K562 (cell line): Measurements from ENCODE around the gene DPH2. TPM values are rescaled to one million over a fixed set of nuclear protein-coding genes. Genes with fewer than 3 reads are reported as not detected.

Source experiments
- ATAC-seq: fragments of 200-7000 bp; cut with Tn5 transposase; 3 replicates; pipeline ENCODE4 v1.9.1; 2020; ENCODE audit warnings: moderate library complexity
- BruUV-seq: library from RNA; stranded (reverse); fragments of 400-500 nt; replicated peaks from 2 replicates; lab custom pipeline; 2021; lab: Mats Ljungman, UMichigan
- CTCF ChIA-PET: fragments of 300-600 bp; formaldehyde crosslinking; extraction: SDS; loops from one replicate; lab custom pipeline; 2021; ENCODE audit warnings: low intra/inter-chr PET ratio; lab: Yijun Ruan, JAX
- POLR2A ChIA-PET: fragments of 300-600, 350-650 bp; sonication (Branson Sonifier 250); formaldehyde crosslinking; extraction: SDS; loops from one replicate; lab custom pipeline; 2021; ENCODE audit warnings: antibody characterized with exemption, inconsistent platforms; lab: Yijun Ruan, JAX
- DNase-seq, 4 experiments: peaks; one replicate each; pipeline versions ENCODE4 v3.0.0 to v3.0.0-alpha.2; 2011 to 2018; ENCODE audit warnings: low spot score in 3 of 4, mixed read lengths in 3 of 4; ENCODE audit errors: extremely low read depth in 1 of 4
- FAIRE-seq: peaks from 2 replicates; lab custom pipeline; 2011; peaks lifted over from hg19 to GRCh38; lab: Jason Lieb, UNC
- H2AFZ ChIP-seq: 2 replicates; pipeline ENCODE4 v1.6.0; 2011; ENCODE audit warnings: low read depth, low read length, control low read depth, inconsistent platforms
- H3K27ac ChIP-seq: fragments of 200-600 bp; 3 replicates; pipeline ENCODE4 v1.8.0; 2011; ENCODE audit warnings: low read depth, mild to moderate bottlenecking, control low read depth, inconsistent platforms, low read length, moderate library complexity, mixed read lengths; ENCODE audit errors: extremely low read depth
- H3K27me3 ChIP-seq, 2 experiments: fragments of 300-600 bp in 1 of 2; 2 replicates in 1 of 2; 3 replicates in 1 of 2; pipeline versions ENCODE4 v1.6.0 to v1.8.0; 2011; ENCODE audit warnings: inconsistent platforms in 2 of 2, low read length in 2 of 2, mild to moderate bottlenecking in 1 of 2, mixed read lengths in 1 of 2, moderate library complexity in 1 of 2; ENCODE audit not compliant: control insufficient read depth in 2 of 2, insufficient read depth in 2 of 2
- H3K36me3 ChIP-seq: fragments of 300-600 bp; 3 replicates; pipeline ENCODE4 v1.8.0; 2011; ENCODE audit warnings: mild to moderate bottlenecking, low read length, inconsistent platforms; ENCODE audit not compliant: control insufficient read depth, insufficient read depth
- H3K4me1 ChIP-seq, 2 experiments: fragments of 200-600 bp in 1 of 2; replicated peaks in 1 of 2; 2 replicates in 1 of 2; 3 replicates in 1 of 2; pipeline versions ENCODE4 v1.5.1 to v1.8.0; 2011; ENCODE audit warnings: inconsistent platforms in 2 of 2, low read length in 2 of 2, mild to moderate bottlenecking in 1 of 2, mixed read lengths in 1 of 2, moderate library complexity in 1 of 2; ENCODE audit not compliant: control insufficient read depth in 2 of 2, insufficient read depth in 2 of 2
- H3K4me2 ChIP-seq: 2 replicates; pipeline ENCODE4 v1.6.1; 2011; ENCODE audit warnings: low read length, control low read depth, inconsistent platforms, mixed read lengths; ENCODE audit not compliant: insufficient read depth
- H3K4me3 ChIP-seq: fragments of 200-600 bp; sonication (generic), shearing (Covaris generic); 2 replicates; pipeline ENCODE4 v1.5.1; 2016; ENCODE audit warnings: control low read depth, inconsistent platforms
- H3K79me2 ChIP-seq: fragments of 200-600 bp; 3 replicates; pipeline ENCODE4 v1.8.0; 2011; ENCODE audit warnings: low read length, inconsistent platforms; ENCODE audit not compliant: control insufficient read depth, insufficient read depth
- H3K9ac ChIP-seq, 2 experiments: 2 replicates each; pipeline versions ENCODE4 v1.6.0 to v1.6.1; 2011; ENCODE audit warnings: low read depth in 2 of 2, low read length in 2 of 2, control low read depth in 1 of 2, inconsistent platforms in 1 of 2, mild to moderate bottlenecking in 1 of 2, mixed read lengths in 1 of 2; ENCODE audit not compliant: insufficient read depth in 1 of 2
- H3K9me1 ChIP-seq: one replicate; pipeline ENCODE4 v1.6.0; 2011; ENCODE audit warnings: inconsistent platforms, mild to moderate bottlenecking, low read length, moderate library complexity; ENCODE audit not compliant: control insufficient read depth, insufficient read depth
- H3K9me3 ChIP-seq: replicated peaks from 2 replicates; pipeline ENCODE4 v1.5.1; 2011; ENCODE audit warnings: low read depth, low read length, inconsistent platforms; ENCODE audit not compliant: control insufficient read depth, insufficient read depth
- H4K20me1 ChIP-seq: replicated peaks from 2 replicates; pipeline ENCODE4 v1.6.1; 2011; ENCODE audit warnings: low read length, inconsistent platforms, mixed read lengths; ENCODE audit not compliant: control insufficient read depth, insufficient read depth
- HDAC8 ChIP-seq: fragments of 450-650 bp; IDR thresholded peaks from 2 replicates; pipeline ENCODE4 v1.6.1; 2016; ENCODE audit warnings: mild to moderate bottlenecking, missing genetic modification characterization, moderate library complexity, missing compliant biosample characterization
- RBFOX2 ChIP-seq: fragments of 200-400 bp; formaldehyde crosslinking; IDR thresholded peaks from 2 replicates; pipeline ENCODE4 v1.6.1; 2017; ENCODE audit warnings: low read depth, mild to moderate bottlenecking, low read length, moderate library complexity
- ZBTB33 ChIP-seq: sonication (generic); formaldehyde crosslinking; IDR thresholded peaks from 2 replicates; pipeline ENCODE4 v1.8.1; 2023; ENCODE audit warnings: mild to moderate bottlenecking, missing genetic modification reagents
- WGBS: fragments of 100-300 bp; shearing (Covaris generic); methylation state at CpG from one replicate; pipeline ENCODE4 v1.1.6; 2016; ENCODE audit warnings: low coverage, mixed read lengths; ENCODE audit not compliant: insufficient coverage; ENCODE audit errors: missing lambda C conversion rate; 5-methylcytosine and 5-hydroxymethylcytosine counted together
- in situ Hi-C: fragments of 300-500 bp; cut with MboI; formaldehyde crosslinking; loops from 4 replicates; pipeline ENCODE4 v1.15.0; 2018; ENCODE audit warnings: inconsistent platforms, mixed read lengths
- intact Hi-C: fragments of 100-400 bp; cut with micrococcal nuclease; formaldehyde crosslinking; loops from 2 replicates; pipeline ENCODE4 v1.14.2; 2022
- polyA plus RNA-seq, 8 experiments: library from polyadenylated mRNA; depleted of rRNA in 4 of 8; stranded (reverse) in 5 of 8; unstranded in 3 of 8; fragments of >200 nt; fragmentation: Nextera tagmentation in 2 of 8; fragmentation: Illumina TruSeq in 1 of 8; extraction: Ambion mirVana in 2 of 8; extraction: Trizol in 1 of 8; gene quantifications; 2 replicates each; pipeline versions ENCODE4 v1.2.1 to v1.2.3, GENCODE V29; 2011 to 2014; ENCODE audit warnings: inconsistent platforms in 1 of 8, missing spikeins in 1 of 8
- total RNA-seq, 7 experiments: library from RNA; depleted of rRNA in 6 of 7; stranded (reverse); fragments of >200 nt in 6 of 7; fragmentation: Illumina TruSeq in 2 of 7; extraction: Trizol in 2 of 7; gene quantifications; 2 replicates each; pipeline versions ENCODE4 v1.2.1 to v1.2.3, GENCODE V29; 2011 to 2021; ENCODE audit warnings: low replicate concordance in 1 of 7

The DPH2 gene
- total and polyA plus RNA-seq, 9 of the 15 experiments (the other 6 are each of a cell fraction or from before 2014, with no cell fraction given), result 17.9 to 94.1 (median 68.1) TPM

- no peak overlapping the region for H2AFZ ChIP-seq
- peaks cover 70% of the 10 kb centered on the region; the same call in 2 of the 3 replicates for H3K36me3 ChIP-seq
- H3K4me3 ChIP-seq, result no peak overlapping the region
- peak overlapping the region in 1 of 2 experiments; percentile 32; a peak in 1 of 4 replicates for H3K9ac ChIP-seq
- DNase-seq, result no peak
- H3K9me1 ChIP-seq, result peaks cover 14% of the 10 kb centered on the region
- no peak for FAIRE-seq
- WGBS, result 94% methylated on average over 16 of the region's 16 CpGs
- POLR2A ChIA-PET, result interaction anchor here (0.9 kb wide), 1 partner anchor 9 kb away, joined by 3 read pairs; no protein-coding TSS in a partner anchor
- no peak overlapping the region for H3K4me2 ChIP-seq
- BruUV-seq, result no TSS peak
- no peak for ATAC-seq
- peaks cover 33% of the 10 kb centered on the region for H3K79me2 ChIP-seq
- peaks cover 16 to 44% of the 10 kb centered on the region in 2 experiments; a peak in 4 of 5 replicates for H3K4me1 ChIP-seq
- no peak overlapping the region for H3K27ac ChIP-seq
- H3K9me3 ChIP-seq, result no peaks in the 10 kb centered on the region
- H3K27me3 ChIP-seq, result no peaks in the 10 kb centered on the region
- in situ Hi-C loops (no loop called here), intact Hi-C loops (no loop called here)
- CTCF ChIA-PET, result no interaction called here
- peak; percentile 53; the same call in 1 of the 2 replicates for TF ChIP-seq ZBTB33 (CRISPR knock-in tag)
- TF ChIP-seq RBFOX2, result 0 out of 2 replicates have a peak, but pooled peaks have one; percentile 15
- TF ChIP-seq HDAC8 (tag), result no peak
- 0 out of 2 replicates have a peak, but pooled peaks cover 9% of the 10 kb centered on the region for H4K20me1 ChIP-seq
Observed at GRCh38 chr1:43984855-43985254, 15.0 kb downstream of the DPH2 start.
